ENCODE results near the gene PTTG1.

DNA sequence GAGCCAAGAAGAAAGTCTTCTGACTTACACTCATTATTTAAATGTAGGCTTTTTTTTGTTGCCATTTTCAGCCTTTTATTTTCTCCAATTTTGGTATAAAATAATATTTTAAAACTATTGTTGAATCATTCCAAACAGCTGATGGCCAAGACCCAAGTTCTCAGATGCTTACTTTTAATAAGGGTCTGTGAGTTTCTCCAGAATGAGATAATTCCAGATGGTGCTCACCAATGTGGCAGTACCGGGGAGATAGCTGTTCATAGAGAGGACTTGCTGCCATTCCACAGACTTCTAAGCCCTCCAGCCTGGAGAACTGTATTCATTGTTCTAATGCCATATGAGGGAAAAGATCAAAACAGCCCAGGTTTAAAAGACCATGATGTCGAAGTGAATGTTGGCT is 46.0 kb upstream of the PTTG1 start:
- TF ChIP-seq TAF1 (IDR thresholded peaks at IDR 0.05; ENCODE audit: borderline replicate concordance, low read depth, low read length) (no peak), POLR2AphosphoS5 (IDR thresholded peaks at IDR 0.05; ENCODE audit: low read depth, low read length) (no peak), NFIC (IDR thresholded peaks at IDR 0.05; ENCODE audit: borderline replicate concordance) (no peak), MXI1 (IDR thresholded peaks at IDR 0.05; ENCODE audit: low read depth, low read length) (no peak), JUND (IDR thresholded peaks at IDR 0.05) (no peak)
- TF ChIP-seq, protein P1, sequence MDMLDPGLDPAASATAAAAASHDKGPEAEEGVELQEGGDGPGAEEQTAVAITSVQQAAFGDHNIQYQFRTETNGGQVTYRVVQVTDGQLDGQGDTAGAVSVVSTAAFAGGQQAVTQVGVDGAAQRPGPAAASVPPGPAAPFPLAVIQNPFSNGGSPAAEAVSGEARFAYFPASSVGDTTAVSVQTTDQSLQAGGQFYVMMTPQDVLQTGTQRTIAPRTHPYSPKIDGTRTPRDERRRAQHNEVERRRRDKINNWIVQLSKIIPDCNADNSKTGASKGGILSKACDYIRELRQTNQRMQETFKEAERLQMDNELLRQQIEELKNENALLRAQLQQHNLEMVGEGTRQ (IDR thresholded peaks at IDR 0.05; ENCODE audit: borderline replicate concordance, low read depth, low read length): no peak
- TF ChIP-seq, protein P2, sequence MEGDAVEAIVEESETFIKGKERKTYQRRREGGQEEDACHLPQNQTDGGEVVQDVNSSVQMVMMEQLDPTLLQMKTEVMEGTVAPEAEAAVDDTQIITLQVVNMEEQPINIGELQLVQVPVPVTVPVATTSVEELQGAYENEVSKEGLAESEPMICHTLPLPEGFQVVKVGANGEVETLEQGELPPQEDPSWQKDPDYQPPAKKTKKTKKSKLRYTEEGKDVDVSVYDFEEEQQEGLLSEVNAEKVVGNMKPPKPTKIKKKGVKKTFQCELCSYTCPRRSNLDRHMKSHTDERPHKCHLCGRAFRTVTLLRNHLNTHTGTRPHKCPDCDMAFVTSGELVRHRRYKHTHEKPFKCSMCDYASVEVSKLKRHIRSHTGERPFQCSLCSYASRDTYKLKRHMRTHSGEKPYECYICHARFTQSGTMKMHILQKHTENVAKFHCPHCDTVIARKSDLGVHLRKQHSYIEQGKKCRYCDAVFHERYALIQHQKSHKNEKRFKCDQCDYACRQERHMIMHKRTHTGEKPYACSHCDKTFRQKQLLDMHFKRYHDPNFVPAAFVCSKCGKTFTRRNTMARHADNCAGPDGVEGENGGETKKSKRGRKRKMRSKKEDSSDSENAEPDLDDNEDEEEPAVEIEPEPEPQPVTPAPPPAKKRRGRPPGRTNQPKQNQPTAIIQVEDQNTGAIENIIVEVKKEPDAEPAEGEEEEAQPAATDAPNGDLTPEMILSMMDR (IDR thresholded peaks at IDR 0.05): no peak

Measured in SK-N-SH (cell line).